Adrenal gland (tissue), 5 donors: ENCODE measurements around the gene DOCK8.

ENCODE experiments used
- CTCF ChIP-seq, 6 experiments: fragments of 450-650 bp in 4 of 6; fragments of 200-600 bp in 2 of 6; sonication (generic) in 1 of 6; IDR thresholded peaks; 1 replicate in 5 of 6; 2 replicates in 1 of 6; pipeline versions ENCODE4 v1.5.1 to v1.8.0; 2016 to 2021; ENCODE audit warnings: antibody characterized with exemption in 6 of 6, mild to moderate bottlenecking in 2 of 6, moderate library complexity in 1 of 6
- POLR2A ChIP-seq, 2 donors: fragments of 450-650 bp; IDR thresholded peaks; one replicate each; pipeline ENCODE4 v1.6.1; 2017; ENCODE audit warnings: antibody characterized with exemption in 2 of 2, mild to moderate bottlenecking in 2 of 2, moderate library complexity in 1 of 2
- donor health status: DM: no; HTN: no; CAD: no.

DNA sequence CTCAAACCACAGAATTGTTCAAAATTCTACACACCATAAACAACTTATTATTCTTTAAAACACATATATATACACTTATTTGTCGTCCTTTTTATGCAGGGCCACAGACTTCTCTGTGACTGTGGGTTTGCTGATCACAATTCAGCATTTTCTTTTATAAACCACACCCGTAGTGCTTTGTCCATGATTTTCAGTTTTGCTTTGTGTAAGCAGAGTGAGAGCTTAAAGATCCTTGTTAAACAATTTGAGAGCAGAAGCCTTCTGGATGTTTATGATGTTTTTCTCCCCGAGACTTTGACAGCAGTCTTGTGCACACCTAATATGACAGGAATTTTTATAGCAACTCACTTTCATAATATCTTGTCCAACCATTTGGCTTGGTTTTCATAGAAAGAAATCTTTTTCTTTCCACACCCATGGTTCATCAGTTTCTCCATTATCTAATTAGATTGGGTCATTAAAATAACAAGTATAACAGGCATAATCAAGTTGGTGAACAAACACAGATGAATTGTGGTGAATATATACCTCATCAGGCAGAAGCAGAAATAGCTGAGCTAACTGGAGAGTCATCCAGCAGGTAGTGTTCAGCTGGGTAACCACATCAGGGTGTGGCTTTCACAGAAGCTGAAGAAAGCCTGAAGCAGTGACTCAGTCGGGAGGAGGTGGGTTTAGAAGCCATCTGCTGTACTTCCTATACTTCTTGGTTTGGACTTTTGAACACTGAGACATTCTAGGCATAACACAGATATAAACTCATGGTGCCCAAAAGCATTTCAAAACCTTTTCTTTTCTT lies 232.8 kb downstream of the DOCK8 start:
- TF ChIP-seq POLR2A (IDR thresholded peaks at IDR 0.05) (no peak), CTCF (IDR thresholded peaks at IDR 0.05) (no peak)
